GM23338 (cell line): ENCODE results near the gene CRACR2A. TPM values are rescaled to one million over a fixed set of nuclear protein-coding genes. Genes with fewer than 3 reads are reported as not detected.

ENCODE experiments used
- ATAC-seq: fragments of 200-7000 bp; cut with Tn5 transposase; 3 replicates; pipeline ENCODE4 v1.9.1; 2020
- DNase-seq: peaks from one replicate; pipeline ENCODE4 v3.0.0-alpha.2; 2015; ENCODE audit warnings: low spot score
- H2AFZ ChIP-seq: fragments of 200-600 bp; sonication (generic); 2 replicates; pipeline ENCODE4 v1.8.0; 2016; ENCODE audit warnings: antibody characterized with exemption, mild to moderate bottlenecking, moderate library complexity
- H3F3A ChIP-seq: fragments of 200-600 bp; sonication (generic); replicated peaks from 2 replicates; pipeline ENCODE4 v1.8.0; 2017; ENCODE audit warnings: antibody characterized with exemption, mixed run types, low read depth
- H3K27ac ChIP-seq: fragments of 200-600 bp; sonication (generic); 2 replicates; pipeline ENCODE4 v1.6.1; 2016; ENCODE audit warnings: low read depth
- H3K27me3 ChIP-seq: fragments of 200-600 bp; sonication (generic); 2 replicates; pipeline ENCODE4 v1.8.0; 2016; ENCODE audit warnings: mild to moderate bottlenecking, mixed run types, moderate library complexity; ENCODE audit not compliant: insufficient read depth
- H3K36me3 ChIP-seq: fragments of 200-600 bp; sonication (generic); 2 replicates; pipeline ENCODE4 v1.8.0; 2016; ENCODE audit warnings: mild to moderate bottlenecking; ENCODE audit not compliant: insufficient read depth
- H3K4me1 ChIP-seq: fragments of 200-600 bp; sonication (generic); 2 replicates; pipeline ENCODE4 v1.8.0; 2016; ENCODE audit warnings: mild to moderate bottlenecking, moderate library complexity; ENCODE audit not compliant: insufficient read depth
- H3K4me2 ChIP-seq: fragments of 200-600 bp; sonication (generic); 2 replicates; pipeline ENCODE4 v1.7.1; 2017; ENCODE audit warnings: mixed run types
- H3K4me3 ChIP-seq: fragments of 200-600 bp; sonication (generic); 2 replicates; pipeline ENCODE4 v1.6.1; 2016; ENCODE audit warnings: mixed run types
- H3K79me2 ChIP-seq: fragments of 200-600 bp; sonication (generic); replicated peaks from 2 replicates; pipeline ENCODE4 v1.8.0; 2017; ENCODE audit warnings: mild to moderate bottlenecking; ENCODE audit not compliant: insufficient read depth
- H3K9me2 ChIP-seq: fragments of 200-600 bp; sonication (generic); 2 replicates; pipeline ENCODE4 v1.8.0; 2017; ENCODE audit not compliant: insufficient read depth
- H4K20me1 ChIP-seq: fragments of 200-600 bp; sonication (generic); replicated peaks from 2 replicates; pipeline ENCODE4 v1.8.0; 2017; ENCODE audit warnings: mild to moderate bottlenecking; ENCODE audit not compliant: insufficient read depth
- H3K27ac Mint-ChIP-seq: 2 replicates; pipeline ENCODE4 v1.8.0; 2020; ENCODE audit warnings: inconsistent platforms, mild to moderate bottlenecking, moderate library complexity, mixed read lengths
- H3K27me3 Mint-ChIP-seq: 3 replicates; pipeline ENCODE4 v1.8.0; 2022; ENCODE audit warnings: low read depth, mild to moderate bottlenecking, moderate library complexity, mixed read lengths, inconsistent platforms; ENCODE audit not compliant: insufficient read depth, poor library complexity
- H3K36me3 Mint-ChIP-seq: 3 replicates; pipeline ENCODE4 v1.8.0; 2021; ENCODE audit warnings: low read depth, mild to moderate bottlenecking, inconsistent platforms, moderate library complexity, mixed read lengths
- H3K4me1 Mint-ChIP-seq: 3 replicates; pipeline ENCODE4 v1.8.0; 2020; ENCODE audit warnings: mild to moderate bottlenecking, inconsistent platforms, mixed read lengths
- H3K4me3 Mint-ChIP-seq: 3 replicates; pipeline ENCODE4 v1.8.0; 2021; ENCODE audit warnings: moderate library complexity, mild to moderate bottlenecking, inconsistent platforms, mixed read lengths
- H3K9me3 Mint-ChIP-seq: 3 replicates; pipeline ENCODE4 v1.8.0; 2020; ENCODE audit warnings: moderate library complexity, mild to moderate bottlenecking, inconsistent platforms, mixed read lengths
- CREB1 ChIP-seq: fragments of 250-450 bp; sonication (Bioruptor Pico); IDR thresholded peaks from 2 replicates; pipeline ENCODE4 v1.5.0; 2020; ENCODE audit warnings: low read depth, mild to moderate bottlenecking, moderate library complexity
- JUNB ChIP-seq: IDR thresholded peaks from one replicate; pipeline ENCODE4 v1.6.1; 2016; ENCODE audit warnings: antibody characterized with exemption; ENCODE audit not compliant: unreplicated experiment
- POLR2AphosphoS5 ChIP-seq: IDR thresholded peaks from 2 replicates; pipeline ENCODE4 v1.6.1; 2016; ENCODE audit warnings: antibody characterized with exemption, low read depth
- STAT1 ChIP-seq: IDR thresholded peaks from one replicate; pipeline ENCODE4 v1.6.1; 2016; ENCODE audit warnings: antibody characterized with exemption; ENCODE audit not compliant: unreplicated experiment
- ZNF114 ChIP-seq: fragments of 250-450 bp; sonication (Bioruptor Pico); IDR thresholded peaks from 2 replicates; pipeline ENCODE4 v1.5.0; 2020; ENCODE audit warnings: mild to moderate bottlenecking, moderate library complexity
- ZNF331 ChIP-seq: fragments of 250-450 bp; sonication (Bioruptor Pico); IDR thresholded peaks from 2 replicates; pipeline ENCODE4 v1.5.0; 2020; ENCODE audit warnings: low read depth, mild to moderate bottlenecking, moderate library complexity
- polyA plus RNA-seq: library from polyadenylated mRNA; unstranded; fragments of >200 nt; fragmentation: Nextera tagmentation; extraction: Ambion mirVana; gene quantifications from 2 replicates; pipeline ENCODE4 v1.2.1, GENCODE V29; 2016
- total RNA-seq: library from RNA; depleted of rRNA; stranded (reverse); fragments of >200 nt; shearing (Covaris generic); gene quantifications from 2 replicates; pipeline ENCODE4 v1.2.3, GENCODE V29; 2014
- TF ChIP-seq, protein P1 (sequence below), 2 experiments: fragments of 200-600 bp in 1 of 2; sonication (generic) in 1 of 2; conservative IDR thresholded peaks; 2 replicates each; pipeline versions ENCODE4 v1.5.1 to v1.6.1; 2016 to 2017; ENCODE audit warnings: antibody characterized with exemption in 2 of 2, low read depth in 2 of 2, mild to moderate bottlenecking in 2 of 2, moderate library complexity in 1 of 2
- TF ChIP-seq, protein P2 (sequence below): IDR thresholded peaks from one replicate; pipeline ENCODE4 v1.6.1; 2018; ENCODE audit warnings: antibody characterized with exemption; ENCODE audit not compliant: unreplicated experiment
- TF ChIP-seq, protein P3 (sequence below): IDR thresholded peaks from 2 replicates; pipeline ENCODE4 v1.6.1; 2016; ENCODE audit warnings: antibody characterized with exemption

The CRACR2A gene
- total and polyA plus RNA-seq, 2 experiments from 2014 or later: 1.5 to 3.0 TPM

DNA sequence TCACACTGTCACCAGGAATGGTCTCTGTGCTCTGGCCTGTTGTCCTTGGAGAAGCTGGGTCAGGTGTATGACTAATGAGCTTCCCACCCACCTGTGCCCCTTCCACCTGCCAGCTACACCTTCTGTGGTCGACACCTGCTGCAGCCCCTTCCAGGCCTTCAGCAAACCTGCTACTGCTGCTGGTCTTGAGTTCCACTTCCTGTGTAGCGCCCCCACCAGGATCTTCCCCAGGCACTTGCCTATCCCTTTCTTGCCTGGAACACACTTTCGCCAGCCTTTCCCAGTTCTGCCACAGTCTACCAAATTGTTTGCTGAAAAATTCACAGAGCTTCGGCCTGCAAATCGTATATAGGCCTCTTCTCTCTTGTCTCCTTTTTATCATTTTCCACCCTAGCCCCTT lies 75.3 kb downstream of the CRACR2A start:
- Histone ChIP-seq H3K27me3 (no peaks in the 10 kb centered on the region), H4K20me1 (no peaks in the 10 kb centered on the region), H3K79me2 (no peaks in the 10 kb centered on the region), H3K4me2 (no peak overlapping the region), H3F3A (no peaks in the 10 kb centered on the region), H3K36me3 (no peaks in the 10 kb centered on the region), H3K4me1 (no peaks in the 10 kb centered on the region), H3K27ac (no peak overlapping the region), H3K4me3 (no peak overlapping the region), H3K9me2 (no peaks in the 10 kb centered on the region), H2AFZ (no peak overlapping the region)
- no peak for TF ChIP-seq CREB1 (CRISPR knock-in tag)
- TF ChIP-seq, protein P1, sequence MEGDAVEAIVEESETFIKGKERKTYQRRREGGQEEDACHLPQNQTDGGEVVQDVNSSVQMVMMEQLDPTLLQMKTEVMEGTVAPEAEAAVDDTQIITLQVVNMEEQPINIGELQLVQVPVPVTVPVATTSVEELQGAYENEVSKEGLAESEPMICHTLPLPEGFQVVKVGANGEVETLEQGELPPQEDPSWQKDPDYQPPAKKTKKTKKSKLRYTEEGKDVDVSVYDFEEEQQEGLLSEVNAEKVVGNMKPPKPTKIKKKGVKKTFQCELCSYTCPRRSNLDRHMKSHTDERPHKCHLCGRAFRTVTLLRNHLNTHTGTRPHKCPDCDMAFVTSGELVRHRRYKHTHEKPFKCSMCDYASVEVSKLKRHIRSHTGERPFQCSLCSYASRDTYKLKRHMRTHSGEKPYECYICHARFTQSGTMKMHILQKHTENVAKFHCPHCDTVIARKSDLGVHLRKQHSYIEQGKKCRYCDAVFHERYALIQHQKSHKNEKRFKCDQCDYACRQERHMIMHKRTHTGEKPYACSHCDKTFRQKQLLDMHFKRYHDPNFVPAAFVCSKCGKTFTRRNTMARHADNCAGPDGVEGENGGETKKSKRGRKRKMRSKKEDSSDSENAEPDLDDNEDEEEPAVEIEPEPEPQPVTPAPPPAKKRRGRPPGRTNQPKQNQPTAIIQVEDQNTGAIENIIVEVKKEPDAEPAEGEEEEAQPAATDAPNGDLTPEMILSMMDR (conservative IDR thresholded peaks at IDR 0.05; ENCODE audit: low read depth in 2 of 2): peak; percentile 26 to 44; a peak in 3 of 4 replicates
- no peaks in the 10 kb centered on the region for H3K36me3 Mint-ChIP-seq
- H3K9me3 Mint-ChIP-seq: no peaks in the 10 kb centered on the region
- H3K4me1 Mint-ChIP-seq: peaks cover 4% of the 10 kb centered on the region; the same call in 2 of the 3 replicates
- no peak overlapping the region for H3K4me3 Mint-ChIP-seq
- H3K27ac Mint-ChIP-seq: no peak overlapping the region
- DNase-seq (no peak), ATAC-seq (no peak)
- no peaks in the 10 kb centered on the region for H3K27me3 Mint-ChIP-seq

DNA sequence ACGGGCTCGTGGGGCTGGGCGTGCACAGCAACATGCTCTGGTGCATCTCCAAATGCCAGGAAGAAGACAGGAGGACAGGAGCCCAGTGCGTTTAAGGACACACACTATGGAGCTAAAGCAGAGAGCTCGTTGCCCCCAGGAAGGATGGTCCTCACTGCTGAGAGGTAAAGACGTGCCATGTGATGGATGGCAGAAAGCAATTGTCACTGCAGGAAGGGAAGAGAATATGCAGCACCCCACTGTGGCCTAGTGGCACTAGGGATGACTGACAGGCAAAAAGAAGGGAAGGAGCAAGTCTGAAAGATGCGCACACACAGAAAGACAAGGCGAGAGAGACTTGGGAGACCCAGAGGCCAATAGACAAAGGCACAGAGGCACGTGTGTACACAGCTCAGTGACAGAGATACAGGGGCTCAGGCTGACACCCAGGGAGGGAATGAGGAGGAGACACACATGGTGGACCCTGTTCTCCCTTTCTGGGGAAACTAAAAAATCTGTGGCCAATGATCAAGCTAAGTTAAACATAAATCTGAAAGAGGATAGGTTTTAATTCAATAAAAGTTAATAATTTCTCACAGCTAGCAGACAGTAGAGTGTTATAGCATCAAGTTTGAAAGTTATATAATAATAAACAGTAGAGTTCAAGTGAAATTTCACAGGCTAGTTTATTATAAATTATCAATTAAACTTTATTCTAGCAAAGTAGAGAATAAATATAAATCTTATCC lies 78.8 kb downstream of the CRACR2A start:
- Mint-ChIP-seq H3K36me3 (no peaks in the 10 kb centered on the region), H3K9me3 (no peaks in the 10 kb centered on the region), H3K4me1 (peaks cover 9% of the 10 kb centered on the region; the same call in 2 of the 3 replicates), H3K27ac (no peak overlapping the region), H3K4me3 (no peak overlapping the region), H3K27me3 (no peaks in the 10 kb centered on the region)
- Histone ChIP-seq H3K27me3 (no peaks in the 10 kb centered on the region), H3K27ac (no peak overlapping the region), H3K4me2 (no peak overlapping the region), H4K20me1 (no peaks in the 10 kb centered on the region), H3K4me3 (no peak overlapping the region), H3K4me1 (no peaks in the 10 kb centered on the region), H2AFZ (no peak overlapping the region), H3F3A (no peaks in the 10 kb centered on the region), H3K36me3 (no peaks in the 10 kb centered on the region), H3K79me2 (no peaks in the 10 kb centered on the region), H3K9me2 (no peaks in the 10 kb centered on the region)
- no peak for ATAC-seq
- DNase-seq: no peak
- no peak for TF ChIP-seq ZNF114 (CRISPR knock-in tag)

DNA sequence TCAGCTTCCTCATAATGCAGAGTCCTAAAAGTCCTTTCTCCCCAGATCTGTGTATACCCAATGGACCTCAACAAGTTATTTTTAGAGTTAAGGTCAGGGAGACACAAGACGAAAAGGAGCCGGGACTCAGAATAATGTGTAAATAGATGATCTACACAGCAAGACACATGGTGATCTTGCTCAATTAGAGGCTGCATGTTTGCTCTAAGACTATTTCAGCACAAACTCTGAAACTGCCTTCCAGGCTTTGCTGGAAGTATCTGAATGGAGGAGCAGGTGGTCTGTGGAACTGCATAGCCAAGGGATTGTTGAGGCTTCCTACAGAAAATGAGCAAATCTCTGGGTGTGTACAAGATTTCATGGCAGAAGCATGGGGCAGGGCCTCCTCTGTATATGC lies 80.8 kb downstream of the CRACR2A start:
- H3K4me1 ChIP-seq: no peaks in the 10 kb centered on the region
- H3K4me2 ChIP-seq: no peak overlapping the region
- H3K4me3 ChIP-seq: no peak overlapping the region
- Mint-ChIP-seq H3K4me3 (no peak overlapping the region), H3K9me3 (no peaks in the 10 kb centered on the region), H3K27me3 (peaks cover 4% of the 10 kb centered on the region), H3K27ac (no peak overlapping the region), H3K36me3 (no peaks in the 10 kb centered on the region), H3K4me1 (peaks cover 10% of the 10 kb centered on the region; the same call in 1 of the 3 replicates)
- no peak for DNase-seq
- ATAC-seq: no peak
- H3K9me2 ChIP-seq: no peaks in the 10 kb centered on the region
- H4K20me1 ChIP-seq: no peaks in the 10 kb centered on the region
- no peaks in the 10 kb centered on the region for H3F3A ChIP-seq
- H2AFZ ChIP-seq: no peak overlapping the region
- H3K36me3 ChIP-seq: no peaks in the 10 kb centered on the region
- no peak overlapping the region for H3K27ac ChIP-seq
- H3K27me3 ChIP-seq: no peaks in the 10 kb centered on the region
- no peaks in the 10 kb centered on the region for H3K79me2 ChIP-seq
- TF ChIP-seq CREB1 (CRISPR knock-in tag): no peak
- TF ChIP-seq POLR2AphosphoS5: no peak
- TF ChIP-seq, protein P1 (conservative IDR thresholded peaks at IDR 0.05; ENCODE audit: low read depth in 2 of 2): no peak
- no peak for TF ChIP-seq JUNB
- no peak for TF ChIP-seq ZNF331 (CRISPR knock-in tag)
- TF ChIP-seq, protein P2, sequence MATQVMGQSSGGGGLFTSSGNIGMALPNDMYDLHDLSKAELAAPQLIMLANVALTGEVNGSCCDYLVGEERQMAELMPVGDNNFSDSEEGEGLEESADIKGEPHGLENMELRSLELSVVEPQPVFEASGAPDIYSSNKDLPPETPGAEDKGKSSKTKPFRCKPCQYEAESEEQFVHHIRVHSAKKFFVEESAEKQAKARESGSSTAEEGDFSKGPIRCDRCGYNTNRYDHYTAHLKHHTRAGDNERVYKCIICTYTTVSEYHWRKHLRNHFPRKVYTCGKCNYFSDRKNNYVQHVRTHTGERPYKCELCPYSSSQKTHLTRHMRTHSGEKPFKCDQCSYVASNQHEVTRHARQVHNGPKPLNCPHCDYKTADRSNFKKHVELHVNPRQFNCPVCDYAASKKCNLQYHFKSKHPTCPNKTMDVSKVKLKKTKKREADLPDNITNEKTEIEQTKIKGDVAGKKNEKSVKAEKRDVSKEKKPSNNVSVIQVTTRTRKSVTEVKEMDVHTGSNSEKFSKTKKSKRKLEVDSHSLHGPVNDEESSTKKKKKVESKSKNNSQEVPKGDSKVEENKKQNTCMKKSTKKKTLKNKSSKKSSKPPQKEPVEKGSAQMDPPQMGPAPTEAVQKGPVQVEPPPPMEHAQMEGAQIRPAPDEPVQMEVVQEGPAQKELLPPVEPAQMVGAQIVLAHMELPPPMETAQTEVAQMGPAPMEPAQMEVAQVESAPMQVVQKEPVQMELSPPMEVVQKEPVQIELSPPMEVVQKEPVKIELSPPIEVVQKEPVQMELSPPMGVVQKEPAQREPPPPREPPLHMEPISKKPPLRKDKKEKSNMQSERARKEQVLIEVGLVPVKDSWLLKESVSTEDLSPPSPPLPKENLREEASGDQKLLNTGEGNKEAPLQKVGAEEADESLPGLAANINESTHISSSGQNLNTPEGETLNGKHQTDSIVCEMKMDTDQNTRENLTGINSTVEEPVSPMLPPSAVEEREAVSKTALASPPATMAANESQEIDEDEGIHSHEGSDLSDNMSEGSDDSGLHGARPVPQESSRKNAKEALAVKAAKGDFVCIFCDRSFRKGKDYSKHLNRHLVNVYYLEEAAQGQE: no peak
- TF ChIP-seq ZNF114 (CRISPR knock-in tag): no peak
- TF ChIP-seq, protein P3, sequence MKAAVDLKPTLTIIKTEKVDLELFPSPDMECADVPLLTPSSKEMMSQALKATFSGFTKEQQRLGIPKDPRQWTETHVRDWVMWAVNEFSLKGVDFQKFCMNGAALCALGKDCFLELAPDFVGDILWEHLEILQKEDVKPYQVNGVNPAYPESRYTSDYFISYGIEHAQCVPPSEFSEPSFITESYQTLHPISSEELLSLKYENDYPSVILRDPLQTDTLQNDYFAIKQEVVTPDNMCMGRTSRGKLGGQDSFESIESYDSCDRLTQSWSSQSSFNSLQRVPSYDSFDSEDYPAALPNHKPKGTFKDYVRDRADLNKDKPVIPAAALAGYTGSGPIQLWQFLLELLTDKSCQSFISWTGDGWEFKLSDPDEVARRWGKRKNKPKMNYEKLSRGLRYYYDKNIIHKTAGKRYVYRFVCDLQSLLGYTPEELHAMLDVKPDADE: no peak
- TF ChIP-seq STAT1: no peak
